ENCODE measurements around the gene C9orf152. TPM values are rescaled to one million over a fixed set of nuclear protein-coding genes. Genes with fewer than 3 reads are reported as not detected.

The C9orf152 gene
- total RNA-seq, 1 experiment from 2014 or later, result not detected

- DNase-seq (ENCODE audit: low spot score) (peak; percentile 71), ATAC-seq (peak; percentile 81)
- Mint-ChIP-seq H3K4me3 (no peak overlapping the region), H3K27me3 (ENCODE audit: low read depth) (no peaks in the 10 kb centered on the region; the same call in 1 of the 2 replicates), H3K4me1 (peaks cover 11% of the 10 kb centered on the region), H3K9me3 (peaks cover 11% of the 10 kb centered on the region), H3K27ac (no peak overlapping the region), H3K36me3 (no peaks in the 10 kb centered on the region)
- CTCF ChIA-PET, result interaction anchor here (0.6 to 2.8 kb wide), 24 partner anchors 9 to 440 kb away, joined by 3 to 39 read pairs (median 4); partner anchors contain the start of genes SVEP1, TXN and TXNDC8
- POLR2A ChIA-PET, result no interaction called here
- TF ChIP-seq CTCF (IDR thresholded peaks at IDR 0.05) (peak; percentile 69), ZBTB43 (CRISPR knock-in tag; IDR thresholded peaks at IDR 0.05) (no peak), GABPB1 (CRISPR knock-in tag; IDR thresholded peaks at IDR 0.05) (no peak), USF2 (CRISPR knock-in tag; IDR thresholded peaks at IDR 0.05) (no peak), E2F1 (CRISPR knock-in tag; IDR thresholded peaks at IDR 0.05) (no peak), ZNF671 (CRISPR knock-in tag; IDR thresholded peaks at IDR 0.05) (no peak)
These were observed 24.5 kb downstream of the C9orf152 start for GRCh38 chr9:110183208-110184145.

GRCh38 chr9:110180511-110181434 is 27.2 kb downstream of the C9orf152 start:
- Mint-ChIP-seq H3K27ac (no peak overlapping the region), H3K4me1 (peaks cover 11% of the 10 kb centered on the region), H3K4me3 (no peak overlapping the region), H3K9me3 (peaks cover 11% of the 10 kb centered on the region), H3K36me3 (no peaks in the 10 kb centered on the region), H3K27me3 (ENCODE audit: low read depth) (no peaks in the 10 kb centered on the region)
- POLR2A ChIA-PET, result no interaction called here
- CTCF ChIA-PET, result interaction anchor here (0.6 kb wide), 1 partner anchor 399 kb away, joined by 3 read pairs; the partner anchor contains the start of gene SVEP1
- DNase-seq (ENCODE audit: low spot score), result no peak
- ATAC-seq, result no peak
- TF ChIP-seq IRF2 (CRISPR knock-in tag; IDR thresholded peaks at IDR 0.05; ENCODE audit: borderline replicate concordance, low read depth), result no peak
- peak; percentile 44; the same call in 1 of the 2 replicates for TF ChIP-seq GABPB1 (CRISPR knock-in tag; IDR thresholded peaks at IDR 0.05)

- CTCF ChIA-PET, result interaction anchor here (0.6 kb wide), 1 partner anchor 400 kb away, joined by 3 read pairs; the partner anchor contains the start of gene SVEP1
- no peaks in the 10 kb centered on the region for H3K36me3 Mint-ChIP-seq
- ATAC-seq (no peak), DNase-seq (ENCODE audit: low spot score) (no peak)
- TF ChIP-seq CREM (CRISPR knock-in tag; IDR thresholded peaks at IDR 0.05) (no peak), ZNF281 (CRISPR knock-in tag; IDR thresholded peaks at IDR 0.05) (no peak), ZSCAN18 (CRISPR knock-in tag; IDR thresholded peaks at IDR 0.05) (no peak), TEAD4 (CRISPR knock-in tag; IDR thresholded peaks at IDR 0.05) (no peak), IRF1 (CRISPR knock-in tag; IDR thresholded peaks at IDR 0.05) (no peak), OVOL2 (CRISPR knock-in tag; IDR thresholded peaks at IDR 0.05; ENCODE audit: borderline replicate concordance) (no peak), PREB (CRISPR knock-in tag; IDR thresholded peaks at IDR 0.05; ENCODE audit: borderline replicate concordance) (no peak)
- no peaks in the 10 kb centered on the region for H3K27me3 Mint-ChIP-seq (ENCODE audit: low read depth)
- POLR2A ChIA-PET, result no interaction called here
- peaks cover 11% of the 10 kb centered on the region for H3K9me3 Mint-ChIP-seq
- peaks cover 3% of the 10 kb centered on the region for H3K4me1 Mint-ChIP-seq
- no peak overlapping the region for H3K27ac Mint-ChIP-seq
- no peak overlapping the region for H3K4me3 Mint-ChIP-seq
These were observed 28.2 kb downstream of the C9orf152 start for GRCh38 chr9:110179734-110180133.
